Activated CD8-positive, alpha-beta T cell treated with anti-CD3 and anti-CD28 coated beads for 36 hours (primary cell): ENCODE data around the gene NPPC. TPM values are rescaled to one million over a fixed set of nuclear protein-coding genes. Genes with fewer than 3 reads are reported as not detected.
"Not testable (repeated sequence)": the region's sequence is repeated elsewhere in the genome, so short reads cannot be mapped to it uniquely, and the experiment has no call there.

ENCODE experiments used
- ATAC-seq: fragments of 200-7000 bp; cut with Tn5 transposase; one replicate; pipeline ENCODE4 v1.10.0; 2021; ENCODE audit warnings: mild to moderate bottlenecking, moderate library complexity
- CTCF ChIA-PET: fragments of 350-600 bp; sonication (Branson Sonifier 250); formaldehyde crosslinking; loops from one replicate; lab custom pipeline; 2021; ENCODE audit warnings: antibody characterized with exemption; lab: Charles Lee
- POLR2A ChIA-PET: fragments of 350-600 bp; sonication (Branson Sonifier 250); formaldehyde crosslinking; loops from one replicate; lab custom pipeline; 2021; ENCODE audit warnings: antibody characterized with exemption; lab: Charles Lee
- DNase-seq: peaks from one replicate; pipeline ENCODE4 v3.0.0-alpha.2; 2020
- H3K27ac Mint-ChIP-seq: one replicate; pipeline ENCODE4 v1.8.0; 2021; ENCODE audit warnings: mild to moderate bottlenecking, mixed read lengths
- H3K27me3 Mint-ChIP-seq: one replicate; pipeline ENCODE4 v1.8.0; 2021; ENCODE audit warnings: mixed read lengths
- H3K36me3 Mint-ChIP-seq: one replicate; pipeline ENCODE4 v1.8.0; 2021; ENCODE audit warnings: low read depth, mixed read lengths
- H3K4me1 Mint-ChIP-seq: one replicate; pipeline ENCODE4 v1.8.0; 2021; ENCODE audit warnings: low read depth, mixed read lengths
- H3K4me3 Mint-ChIP-seq: one replicate; pipeline ENCODE4 v1.8.0; 2021; ENCODE audit warnings: mild to moderate bottlenecking, moderate library complexity, mixed read lengths
- H3K9me3 Mint-ChIP-seq: one replicate; pipeline ENCODE4 v1.8.0; 2021; ENCODE audit warnings: mixed read lengths
- CTCF ChIP-seq: fragments of 200-600 bp; IDR thresholded peaks from one replicate; pipeline ENCODE4 v1.8.0; 2022; ENCODE audit warnings: antibody characterized with exemption, mild to moderate bottlenecking
- intact Hi-C: fragments of 100-400 bp; cut with micrococcal nuclease; formaldehyde crosslinking; loops from one replicate; pipeline ENCODE4 v1.10.0; 2022
- total RNA-seq, 2 experiments: library from RNA; stranded (reverse); gene quantifications; one replicate each; pipeline ENCODE4 v1.2.3, GENCODE V29; 2021

The NPPC gene
- total RNA-seq, 2 experiments from 2014 or later, result 3.5 to 4.7 TPM

- ChIA-PET CTCF (interaction anchor here (1.1 kb wide), 1 partner anchor 10 kb away, joined by 5 read pairs; no protein-coding TSS in a partner anchor), POLR2A (no interaction called here)
- DNase-seq, result no peak
- no peak overlapping the region for H3K27ac Mint-ChIP-seq
- no peak for TF ChIP-seq CTCF
- intact Hi-C loops, result no loop called here
- H3K4me1 Mint-ChIP-seq, result peaks cover 3% of the 10 kb centered on the region
- peaks cover 2% of the 10 kb centered on the region for H3K36me3 Mint-ChIP-seq
- peaks cover 5% of the 10 kb centered on the region for H3K27me3 Mint-ChIP-seq
- no peak for ATAC-seq
- H3K9me3 Mint-ChIP-seq, result peaks cover 1% of the 10 kb centered on the region
- no peak overlapping the region for H3K4me3 Mint-ChIP-seq
These were observed 29.7 kb upstream of the NPPC start for GRCh38 chr2:231955758-231956472.

- DNase-seq, result no peak
- Mint-ChIP-seq H3K27ac (no peak overlapping the region), H3K9me3 (peaks cover 1% of the 10 kb centered on the region), H3K4me1 (no peaks in the 10 kb centered on the region), H3K36me3 (no peaks in the 10 kb centered on the region), H3K27me3 (peaks cover 5% of the 10 kb centered on the region), H3K4me3 (no peak overlapping the region)
- intact Hi-C loops, result no loop called here
- TF ChIP-seq CTCF, result no peak
- ChIA-PET CTCF (no interaction called here), POLR2A (no interaction called here)
- ATAC-seq, result no peak
These were observed 25.3 kb upstream of the NPPC start for GRCh38 chr2:231951452-231952035.

GRCh38 chr2:231947694-231948093 is 21.5 kb upstream of the NPPC start:
- no peak for TF ChIP-seq CTCF
- Mint-ChIP-seq H3K9me3 (peaks cover 1% of the 10 kb centered on the region), H3K4me3 (no peak overlapping the region), H3K4me1 (no peaks in the 10 kb centered on the region), H3K27me3 (peaks cover 4% of the 10 kb centered on the region), H3K36me3 (no peaks in the 10 kb centered on the region), H3K27ac (no peak overlapping the region)
- intact Hi-C loops, result no loop called here
- ATAC-seq (no peak), DNase-seq (no peak)
- ChIA-PET CTCF (no interaction called here), POLR2A (no interaction called here)

GRCh38 chr2:231947112-231947511 is 20.9 kb upstream of the NPPC start:
- intact Hi-C loops, CTCF ChIA-PET, H3K4me1 Mint-ChIP-seq, H3K9me3 Mint-ChIP-seq, H3K36me3 Mint-ChIP-seq, H3K27ac Mint-ChIP-seq, POLR2A ChIA-PET, H3K4me3 Mint-ChIP-seq, H3K27me3 Mint-ChIP-seq, ATAC-seq, DNase-seq: not testable (repeated sequence)

GRCh38 chr2:231946241-231946814 is 20.1 kb upstream of the NPPC start:
- TF ChIP-seq CTCF, result no peak
- ATAC-seq (no peak), DNase-seq (no peak)
- Mint-ChIP-seq H3K9me3 (no peaks in the 10 kb centered on the region), H3K36me3 (no peaks in the 10 kb centered on the region), H3K27ac (no peak overlapping the region), H3K4me3 (no peak overlapping the region), H3K4me1 (no peaks in the 10 kb centered on the region), H3K27me3 (peaks cover 2% of the 10 kb centered on the region)
- CTCF ChIA-PET, result interaction anchor here (1.5 kb wide), 1 partner anchor 10 kb away, joined by 5 read pairs; no protein-coding TSS in a partner anchor
- POLR2A ChIA-PET, result no interaction called here
- intact Hi-C loops, result no loop called here
